ENCODE data around the gene ZSWIM4.
"Not testable (repeated sequence)": the region's sequence is repeated elsewhere in the genome, so short reads cannot be mapped to it uniquely, and the experiment has no call there.

ZSWIM4 gene

GRCh38 chr19:13838435-13839129, 43.3 kb downstream of the ZSWIM4 start:
- no peak for DNase-seq

GRCh38 chr19:13839130-13839937, 44.1 kb downstream of the ZSWIM4 start:
- no peak for DNase-seq

GRCh38 chr19:13839938-13840304, 44.7 kb downstream of the ZSWIM4 start:
- no peak for DNase-seq

- no peak for DNase-seq
Observed at GRCh38 chr19:13840305-13841085, 45.3 kb downstream of the ZSWIM4 start.

- no peak for DNase-seq
Observed at GRCh38 chr19:13841086-13841961, 46.1 kb downstream of the ZSWIM4 start.

GRCh38 chr19:13841962-13842290, 46.7 kb downstream of the ZSWIM4 start:
- DNase-seq, result no peak

- no peak for DNase-seq
Observed at GRCh38 chr19:13842291-13843103, 47.3 kb downstream of the ZSWIM4 start.

- DNase-seq, result no peak
Observed at GRCh38 chr19:13843104-13843921, 48.1 kb downstream of the ZSWIM4 start.

- DNase-seq, result no peak
Observed at GRCh38 chr19:13844130-13844631, 48.9 kb downstream of the ZSWIM4 start.

GRCh38 chr19:13846557-13847406, 51.5 kb downstream of the ZSWIM4 start:
- DNase-seq, result peak; percentile 87

- DNase-seq, result peak; percentile 83
Observed at GRCh38 chr19:13847407-13848339, 52.4 kb downstream of the ZSWIM4 start.

GRCh38 chr19:13848340-13848677, 53.1 kb downstream of the ZSWIM4 start:
- no peak for DNase-seq

- no peak for DNase-seq
Observed at GRCh38 chr19:13848798-13849676, 53.8 kb downstream of the ZSWIM4 start.

- DNase-seq, result peak; percentile 81
Observed at GRCh38 chr19:13849991-13850909, 55.0 kb downstream of the ZSWIM4 start.

- DNase-seq, result peak; percentile 28
Observed at GRCh38 chr19:13850910-13851733, 55.9 kb downstream of the ZSWIM4 start.

GRCh38 chr19:13851734-13852114, 56.5 kb downstream of the ZSWIM4 start:
- DNase-seq, result not testable (repeated sequence)
